Osteoblast (primary cell): Measurements from ENCODE around the gene RBM17. TPM values are rescaled to one million over a fixed set of nuclear protein-coding genes. Genes with fewer than 3 reads are reported as not detected.
A peak's percentile ranks its signal among the peaks of the same experiment; 100 is the strongest.

Experiments used
- DNase-seq: peaks from one replicate; pipeline ENCODE4 v3.0.0; 2011; ENCODE audit warnings: low spot score, mixed read lengths; ENCODE audit not compliant: insufficient read length; ENCODE audit errors: missing footprints
- H2AFZ ChIP-seq: 2 replicates; pipeline ENCODE4 v1.6.0; 2011; ENCODE audit warnings: mild to moderate bottlenecking, low read length
- H3K27ac ChIP-seq: 2 replicates; pipeline ENCODE4 v1.5.1; 2011; ENCODE audit warnings: mild to moderate bottlenecking, low read depth, low read length, moderate library complexity
- H3K27me3 ChIP-seq: 2 replicates; pipeline ENCODE4 v1.6.0; 2012; ENCODE audit warnings: mild to moderate bottlenecking, control low read depth, inconsistent platforms, low read length, moderate library complexity; ENCODE audit not compliant: insufficient read depth
- H3K36me3 ChIP-seq: 2 replicates; pipeline ENCODE4 v1.5.1; 2011; ENCODE audit warnings: mild to moderate bottlenecking, low read length, control low read depth, moderate library complexity; ENCODE audit not compliant: insufficient read depth
- H3K4me1 ChIP-seq: 2 replicates; pipeline ENCODE4 v1.5.1; 2011; ENCODE audit warnings: mild to moderate bottlenecking, low read length, control low read depth, moderate library complexity; ENCODE audit not compliant: insufficient read depth
- H3K4me2 ChIP-seq: 2 replicates; pipeline ENCODE4 v1.6.0; 2011; ENCODE audit warnings: mild to moderate bottlenecking, low read length; ENCODE audit not compliant: insufficient read depth
- H3K4me3 ChIP-seq: fragments of 200-600 bp; sonication (generic); 3 replicates; pipeline ENCODE4 v1.5.1; 2012; ENCODE audit warnings: mild to moderate bottlenecking, low read length, inconsistent platforms; ENCODE audit not compliant: insufficient read depth
- H3K79me2 ChIP-seq: 2 replicates; pipeline ENCODE4 v1.6.0; 2012; ENCODE audit warnings: mild to moderate bottlenecking, low read length, control low read depth, inconsistent platforms; ENCODE audit not compliant: insufficient read depth
- H3K9me3 ChIP-seq: 2 replicates; pipeline ENCODE4 v1.5.1; 2011; ENCODE audit warnings: low read depth, low read length, control low read depth
- H4K20me1 ChIP-seq: 2 replicates; pipeline ENCODE4 v1.6.0; 2012; ENCODE audit warnings: mild to moderate bottlenecking, low read length, control low read depth; ENCODE audit not compliant: insufficient read depth
- total RNA-seq: library from RNA; depleted of rRNA; stranded (reverse); fragments of >200 nt; gene quantifications from 2 replicates; pipeline ENCODE4 v1.2.3, GENCODE V29; 2012
- TF ChIP-seq, protein P1 (sequence below): IDR thresholded peaks from 2 replicates; pipeline ENCODE4 v1.5.1; 2011; ENCODE audit warnings: mild to moderate bottlenecking, low read depth, low read length, moderate library complexity; ENCODE audit errors: extremely low read depth

The RBM17 gene
- total RNA-seq, 1 donor, result 29.3 TPM

DNA sequence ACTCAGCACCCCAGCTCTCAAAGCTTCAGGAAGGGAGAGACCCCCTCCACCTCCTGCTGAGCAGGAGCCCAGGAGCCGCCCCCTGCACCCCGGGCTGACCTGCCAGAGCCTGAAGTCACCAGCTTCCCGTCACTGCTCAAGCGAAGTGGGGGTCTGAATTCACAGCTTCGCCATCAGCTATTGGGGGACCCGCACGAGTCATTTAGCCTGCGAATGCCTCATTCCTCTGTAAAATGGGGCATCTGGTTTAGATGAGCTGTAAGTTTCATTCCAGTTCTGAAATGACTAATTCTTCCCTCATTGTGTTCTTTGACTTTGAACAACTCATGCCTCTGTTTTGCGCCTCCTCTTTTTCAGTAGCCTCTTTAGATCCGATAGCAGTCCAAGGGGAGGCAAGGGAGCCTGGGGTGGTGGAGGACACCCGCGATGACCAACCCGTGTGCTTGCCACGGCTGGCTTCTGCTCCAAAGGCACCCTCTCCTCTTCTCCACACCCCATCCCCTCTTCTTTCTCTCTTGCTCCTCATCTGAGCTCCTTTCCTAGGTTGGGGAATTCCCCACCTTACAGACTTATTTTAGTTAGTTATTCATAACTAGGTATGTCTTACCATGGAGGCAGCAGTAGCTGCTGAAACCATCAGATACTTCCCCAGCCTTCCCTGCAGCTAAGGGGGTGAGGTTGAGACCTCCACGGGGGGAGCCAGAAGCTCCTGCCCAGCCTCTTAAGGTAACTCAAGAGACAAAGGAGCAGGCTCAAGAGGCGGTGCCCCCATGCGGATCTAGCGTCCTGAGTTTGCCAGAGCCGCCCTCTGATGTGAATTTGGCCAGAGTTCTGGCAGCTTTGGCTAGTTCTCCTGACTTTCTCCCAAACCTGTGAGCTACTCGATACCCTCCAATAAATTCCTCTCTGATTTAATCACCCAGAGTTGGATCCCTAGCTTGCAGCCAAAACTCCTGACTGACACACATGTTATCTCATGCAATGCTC, 47.7 kb downstream of the RBM17 start:
- peak; percentile 94 for DNase-seq
- peak overlapping the region; percentile 70 for H3K27ac ChIP-seq
- H3K36me3 ChIP-seq, result no peaks in the 10 kb centered on the region

DNA sequence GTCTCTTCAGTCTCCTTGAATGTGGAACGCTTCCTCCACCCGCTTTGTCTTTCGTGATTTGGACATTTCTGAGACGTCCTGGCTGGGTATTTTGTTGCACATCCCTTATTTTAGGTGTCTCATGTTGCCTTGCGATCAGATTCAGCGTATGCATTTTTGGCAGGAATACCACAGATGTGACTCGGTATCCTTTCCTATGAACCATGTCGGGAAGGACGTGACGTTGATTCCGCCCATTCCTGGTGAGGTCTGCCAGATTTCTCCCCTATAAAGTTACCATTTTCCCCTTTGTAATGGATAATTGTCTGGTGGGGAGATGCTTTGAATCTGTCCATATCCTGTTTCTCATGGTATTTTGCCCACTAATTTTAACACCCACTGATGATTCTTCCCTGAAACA, 49.6 kb downstream of the RBM17 start:
- H3K36me3 ChIP-seq, result no peaks in the 10 kb centered on the region
- no peaks in the 10 kb centered on the region for H3K9me3 ChIP-seq
- peaks cover 21% of the 10 kb centered on the region for H3K27me3 ChIP-seq
- DNase-seq, result no peak
- no peaks in the 10 kb centered on the region for H3K79me2 ChIP-seq
- TF ChIP-seq, protein P1, sequence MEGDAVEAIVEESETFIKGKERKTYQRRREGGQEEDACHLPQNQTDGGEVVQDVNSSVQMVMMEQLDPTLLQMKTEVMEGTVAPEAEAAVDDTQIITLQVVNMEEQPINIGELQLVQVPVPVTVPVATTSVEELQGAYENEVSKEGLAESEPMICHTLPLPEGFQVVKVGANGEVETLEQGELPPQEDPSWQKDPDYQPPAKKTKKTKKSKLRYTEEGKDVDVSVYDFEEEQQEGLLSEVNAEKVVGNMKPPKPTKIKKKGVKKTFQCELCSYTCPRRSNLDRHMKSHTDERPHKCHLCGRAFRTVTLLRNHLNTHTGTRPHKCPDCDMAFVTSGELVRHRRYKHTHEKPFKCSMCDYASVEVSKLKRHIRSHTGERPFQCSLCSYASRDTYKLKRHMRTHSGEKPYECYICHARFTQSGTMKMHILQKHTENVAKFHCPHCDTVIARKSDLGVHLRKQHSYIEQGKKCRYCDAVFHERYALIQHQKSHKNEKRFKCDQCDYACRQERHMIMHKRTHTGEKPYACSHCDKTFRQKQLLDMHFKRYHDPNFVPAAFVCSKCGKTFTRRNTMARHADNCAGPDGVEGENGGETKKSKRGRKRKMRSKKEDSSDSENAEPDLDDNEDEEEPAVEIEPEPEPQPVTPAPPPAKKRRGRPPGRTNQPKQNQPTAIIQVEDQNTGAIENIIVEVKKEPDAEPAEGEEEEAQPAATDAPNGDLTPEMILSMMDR, result no peak
- no peak overlapping the region for H3K4me3 ChIP-seq
- H2AFZ ChIP-seq, result no peak overlapping the region
- H3K4me2 ChIP-seq, result no peak overlapping the region
- peaks cover 32% of the 10 kb centered on the region for H3K4me1 ChIP-seq
- H3K27ac ChIP-seq, result no peak overlapping the region
- H4K20me1 ChIP-seq, result peaks cover 3% of the 10 kb centered on the region

More for the DNA sequence above, 47.7 kb downstream of the RBM17 start:
- Histone ChIP-seq H3K27me3 (peaks cover 21% of the 10 kb centered on the region), H3K4me1 (peaks cover 22% of the 10 kb centered on the region), H3K4me2 (peak overlapping the region; percentile 83), H2AFZ (peak overlapping the region; percentile 67), H3K79me2 (no peaks in the 10 kb centered on the region), H3K4me3 (peak overlapping the region; percentile 46), H4K20me1 (peaks cover 3% of the 10 kb centered on the region), H3K9me3 (no peaks in the 10 kb centered on the region)
- TF ChIP-seq, protein P1, result no peak

DNA sequence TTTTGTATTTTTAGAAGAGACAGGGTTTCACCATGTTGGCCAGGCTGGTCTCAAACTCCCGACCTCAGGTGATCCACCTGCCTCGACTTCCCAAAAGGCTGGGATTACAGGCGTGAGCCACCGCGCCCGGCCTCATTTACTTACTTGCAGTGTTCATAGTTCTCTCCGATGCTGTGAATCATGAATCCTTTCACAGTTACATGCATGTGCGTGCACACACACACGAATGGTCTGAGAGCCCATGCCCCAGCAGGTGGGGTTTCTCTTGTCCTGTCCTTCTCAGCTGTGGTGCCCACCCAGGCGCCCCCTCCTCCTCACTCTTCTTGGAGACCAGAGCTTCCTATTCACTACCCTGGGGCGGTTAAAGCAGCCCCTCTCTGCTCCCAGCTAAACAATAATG, 50.6 kb downstream of the RBM17 start:
- Histone ChIP-seq H3K4me1 (peaks cover 32% of the 10 kb centered on the region), H3K79me2 (no peaks in the 10 kb centered on the region), H4K20me1 (peaks cover 3% of the 10 kb centered on the region), H3K27ac (no peak overlapping the region), H3K4me3 (no peak overlapping the region), H3K4me2 (no peak overlapping the region), H3K27me3 (peaks cover 21% of the 10 kb centered on the region), H2AFZ (no peak overlapping the region), H3K9me3 (no peaks in the 10 kb centered on the region), H3K36me3 (no peaks in the 10 kb centered on the region)
- TF ChIP-seq, protein P1, result no peak
- no peak for DNase-seq

DNA sequence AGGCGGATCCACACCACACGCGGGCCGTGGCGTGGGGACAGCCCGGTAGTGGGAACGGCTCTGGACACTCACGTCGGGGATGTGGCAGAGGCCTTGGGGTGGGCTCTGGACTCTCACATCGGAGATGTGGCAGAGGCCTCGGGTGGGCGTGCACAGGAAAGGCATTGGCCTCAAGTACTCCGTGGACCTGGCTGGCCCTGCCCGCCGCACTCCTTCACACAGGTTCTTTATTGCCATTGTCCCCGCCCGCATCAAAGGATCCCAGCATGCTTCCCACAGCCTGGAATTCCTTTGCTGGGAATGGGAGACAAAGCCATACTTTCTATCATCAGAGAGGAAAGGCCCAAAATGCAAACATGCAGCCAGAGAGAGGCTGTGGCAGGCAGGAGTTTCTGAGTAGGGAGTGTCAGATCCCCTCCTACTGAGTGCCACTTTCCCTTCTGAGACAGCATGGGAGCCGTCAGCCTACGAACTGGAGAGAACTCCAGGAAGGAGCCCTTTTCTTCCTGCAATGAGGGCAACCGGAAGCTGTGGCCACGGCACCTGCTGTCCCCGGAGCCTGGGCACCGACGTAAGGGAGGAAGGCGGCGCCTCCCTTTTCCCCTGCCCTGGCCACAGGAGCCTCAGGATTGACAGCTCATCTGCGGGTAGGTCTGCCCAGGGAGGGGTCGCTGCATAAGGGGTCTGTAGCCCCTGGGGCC, 51.5 kb downstream of the RBM17 start:
- H2AFZ ChIP-seq, result no peak overlapping the region
- H3K4me3 ChIP-seq, result no peak overlapping the region
- H3K27me3 ChIP-seq, result peaks cover 21% of the 10 kb centered on the region
- peaks cover 3% of the 10 kb centered on the region for H4K20me1 ChIP-seq
- TF ChIP-seq, protein P1, result no peak
- H3K4me1 ChIP-seq, result peaks cover 32% of the 10 kb centered on the region
- H3K27ac ChIP-seq, result no peak overlapping the region
- no peaks in the 10 kb centered on the region for H3K9me3 ChIP-seq
- DNase-seq, result no peak
- no peaks in the 10 kb centered on the region for H3K36me3 ChIP-seq
- H3K4me2 ChIP-seq, result no peak overlapping the region
- no peaks in the 10 kb centered on the region for H3K79me2 ChIP-seq
